GM23248 (cell line): Measurements from ENCODE around the gene CNTN4. TPM values are rescaled to one million over a fixed set of nuclear protein-coding genes. Genes with fewer than 3 reads are reported as not detected.

ENCODE experiments used
- DNase-seq: peaks from one replicate; pipeline ENCODE4 v3.0.0-alpha.2; 2015
- H2AFZ ChIP-seq: fragments of 200-600 bp; sonication (generic); 2 replicates; pipeline ENCODE4 v1.6.1; 2016; ENCODE audit warnings: antibody characterized with exemption
- H3F3A ChIP-seq: fragments of 200-600 bp; sonication (generic); 2 replicates; pipeline ENCODE4 v1.6.1; 2016; ENCODE audit warnings: mild to moderate bottlenecking, antibody characterized with exemption, mixed run types; ENCODE audit not compliant: insufficient read depth
- H3K27ac ChIP-seq: fragments of 200-600 bp; sonication (generic); 2 replicates; pipeline ENCODE4 v1.5.1; 2016; ENCODE audit warnings: mild to moderate bottlenecking
- H3K27me3 ChIP-seq: fragments of 200-600 bp; sonication (generic); replicated peaks from 2 replicates; pipeline ENCODE4 v1.6.1; 2016; ENCODE audit warnings: mild to moderate bottlenecking; ENCODE audit not compliant: insufficient read depth
- H3K36me3 ChIP-seq: fragments of 200-600 bp; sonication (generic); 2 replicates; pipeline ENCODE4 v1.6.1; 2016; ENCODE audit warnings: low read depth, mild to moderate bottlenecking
- H3K4me1 ChIP-seq: fragments of 200-600 bp; sonication (generic); 2 replicates; pipeline ENCODE4 v1.6.1; 2016; ENCODE audit warnings: mild to moderate bottlenecking; ENCODE audit not compliant: insufficient read depth
- H3K4me2 ChIP-seq: fragments of 200-600 bp; sonication (generic); one replicate; pipeline ENCODE4 v1.6.1; 2016; ENCODE audit warnings: mild to moderate bottlenecking; ENCODE audit not compliant: unreplicated experiment
- H3K4me3 ChIP-seq: fragments of 200-600 bp; sonication (generic); 2 replicates; pipeline ENCODE4 v1.5.1; 2016; ENCODE audit warnings: mild to moderate bottlenecking
- H3K79me2 ChIP-seq: fragments of 200-600 bp; sonication (generic); 2 replicates; pipeline ENCODE4 v1.6.1; 2016; ENCODE audit warnings: mild to moderate bottlenecking; ENCODE audit not compliant: insufficient read depth
- H3K9ac ChIP-seq: fragments of 200-600 bp; sonication (generic); 2 replicates; pipeline ENCODE4 v1.6.1; 2016; ENCODE audit warnings: mild to moderate bottlenecking
- H3K9me2 ChIP-seq: fragments of 200-600 bp; sonication (generic); 2 replicates; pipeline ENCODE4 v1.6.1; 2016; ENCODE audit warnings: mixed run types, mild to moderate bottlenecking, moderate library complexity; ENCODE audit not compliant: insufficient read depth
- H3K9me3 ChIP-seq: fragments of 200-600 bp; sonication (generic); one replicate; pipeline ENCODE4 v1.6.1; 2017; ENCODE audit warnings: low read depth
- H4K20me1 ChIP-seq: fragments of 200-600 bp; sonication (generic); 2 replicates; pipeline ENCODE4 v1.6.0; 2016; ENCODE audit not compliant: insufficient read depth
- EZH2 ChIP-seq: fragments of 200-600 bp; sonication (generic); IDR thresholded peaks from 2 replicates; pipeline ENCODE4 v1.6.1; 2018; ENCODE audit warnings: antibody characterized with exemption, mild to moderate bottlenecking; ENCODE audit not compliant: insufficient read depth, poor library complexity, severe bottlenecking
- EZH2phosphoT487 ChIP-seq: fragments of 200-600 bp; sonication (generic); IDR thresholded peaks from 2 replicates; pipeline ENCODE4 v1.6.1; 2018; ENCODE audit warnings: antibody characterized with exemption, moderate library complexity, mild to moderate bottlenecking, low read depth; ENCODE audit not compliant: insufficient read depth
- WGBS, 2 experiments: methylation state at CpG; one replicate each; pipeline ENCODE4 v1.1.6; 2015 to 2017; ENCODE audit warnings: low lambda C conversion rate in 2 of 2, low coverage in 1 of 2; ENCODE audit errors: missing lambda C conversion rate in 2 of 2; 5-methylcytosine and 5-hydroxymethylcytosine counted together
- in situ Hi-C: fragments of 300-500 bp; cut with MboI; formaldehyde crosslinking; loops from 2 replicates; pipeline ENCODE4 v1.15.0; 2020
- polyA plus RNA-seq: library from polyadenylated mRNA; unstranded; fragments of >200 nt; fragmentation: Nextera tagmentation; extraction: Ambion mirVana; gene quantifications from 2 replicates; pipeline ENCODE4 v1.2.1, GENCODE V29; 2016
- total RNA-seq: library from RNA; depleted of rRNA; stranded (reverse); fragments of >200 nt; shearing (Covaris generic); gene quantifications from 2 replicates; pipeline ENCODE4 v1.2.3, GENCODE V29; 2014

The CNTN4 gene
- total and polyA plus RNA-seq, 2 experiments from 2014 or later, result not detected

GRCh38 chr3:2839876-2840275, 741.2 kb downstream of the CNTN4 start:
- Histone ChIP-seq H3F3A (no peaks in the 10 kb centered on the region), H3K27ac (no peak overlapping the region), H3K4me2 (no peak overlapping the region), H3K9ac (no peak overlapping the region), H3K9me3 (no peaks in the 10 kb centered on the region), H2AFZ (no peak overlapping the region), H3K4me1 (no peaks in the 10 kb centered on the region), H4K20me1 (no peaks in the 10 kb centered on the region), H3K79me2 (no peaks in the 10 kb centered on the region), H3K27me3 (no peaks in the 10 kb centered on the region), H3K9me2 (no peaks in the 10 kb centered on the region), H3K36me3 (no peaks in the 10 kb centered on the region), H3K4me3 (no peak overlapping the region)
- DNase-seq, result no peak
- TF ChIP-seq EZH2phosphoT487 (no peak), EZH2 (no peak)
- in situ Hi-C loops, result no loop called here
- 19 to 24% methylated on average over 3 of the region's 3 CpGs for WGBS, 2 experiments

- H3K36me3 ChIP-seq, result no peaks in the 10 kb centered on the region
- TF ChIP-seq EZH2 (no peak), EZH2phosphoT487 (no peak)
- no peak overlapping the region for H2AFZ ChIP-seq
- H3K9me3 ChIP-seq, result no peaks in the 10 kb centered on the region
- no peaks in the 10 kb centered on the region for H4K20me1 ChIP-seq
- WGBS, 2 experiments, result 8 to 13% methylated on average over 3 of the region's 3 CpGs
- no peaks in the 10 kb centered on the region for H3K79me2 ChIP-seq
- no peak overlapping the region for H3K4me2 ChIP-seq
- H3K4me1 ChIP-seq, result no peaks in the 10 kb centered on the region
- no peaks in the 10 kb centered on the region for H3F3A ChIP-seq
- in situ Hi-C loops, result no loop called here
- H3K9ac ChIP-seq, result no peak overlapping the region
- H3K27ac ChIP-seq, result no peak overlapping the region
- no peak for DNase-seq
- H3K4me3 ChIP-seq, result no peak overlapping the region
- no peaks in the 10 kb centered on the region for H3K27me3 ChIP-seq
- no peaks in the 10 kb centered on the region for H3K9me2 ChIP-seq
Measured at GRCh38 chr3:2847062-2847841, 748.6 kb downstream of the CNTN4 start.

GRCh38 chr3:2849092-2849491, 750.4 kb downstream of the CNTN4 start:
- no peaks in the 10 kb centered on the region for H3K27me3 ChIP-seq
- H3K9me2 ChIP-seq, result no peaks in the 10 kb centered on the region
- no peaks in the 10 kb centered on the region for H4K20me1 ChIP-seq
- H3K27ac ChIP-seq, result no peak overlapping the region
- H3K4me2 ChIP-seq, result no peak overlapping the region
- H3K36me3 ChIP-seq, result no peaks in the 10 kb centered on the region
- no peaks in the 10 kb centered on the region for H3K79me2 ChIP-seq
- H3K4me3 ChIP-seq, result no peak overlapping the region
- H3K4me1 ChIP-seq, result no peaks in the 10 kb centered on the region
- in situ Hi-C loops, result no loop called here
- no peak for DNase-seq
- TF ChIP-seq EZH2, result no peak
- TF ChIP-seq EZH2phosphoT487, result no peak
- no peak overlapping the region for H2AFZ ChIP-seq
- no peaks in the 10 kb centered on the region for H3F3A ChIP-seq
- no peaks in the 10 kb centered on the region for H3K9me3 ChIP-seq
- no peak overlapping the region for H3K9ac ChIP-seq

- in situ Hi-C loops, result no loop called here
- no peaks in the 10 kb centered on the region for H3K79me2 ChIP-seq
Measured at GRCh38 chr3:2850701-2851100, 752.0 kb downstream of the CNTN4 start.

GRCh38 chr3:2851361-2851760, 752.7 kb downstream of the CNTN4 start:
- no peaks in the 10 kb centered on the region for H4K20me1 ChIP-seq
- no peak overlapping the region for H3K4me2 ChIP-seq
- H3K9me3 ChIP-seq, result no peaks in the 10 kb centered on the region
- WGBS, 2 experiments, result 32 to 36% methylated on average over 3 of the region's 3 CpGs
- no peak overlapping the region for H3K9ac ChIP-seq
- H3K9me2 ChIP-seq, result no peaks in the 10 kb centered on the region
- TF ChIP-seq EZH2 (no peak), EZH2phosphoT487 (no peak)
- H2AFZ ChIP-seq, result no peak overlapping the region
- DNase-seq, result no peak
- no peak overlapping the region for H3K4me3 ChIP-seq
- H3K27me3 ChIP-seq, result no peaks in the 10 kb centered on the region
- in situ Hi-C loops, result no loop called here
- no peaks in the 10 kb centered on the region for H3F3A ChIP-seq
- no peaks in the 10 kb centered on the region for H3K79me2 ChIP-seq
- no peak overlapping the region for H3K27ac ChIP-seq
- no peaks in the 10 kb centered on the region for H3K4me1 ChIP-seq
- H3K36me3 ChIP-seq, result no peaks in the 10 kb centered on the region

More at GRCh38 chr3:2850701-2851100, 752.0 kb downstream of the CNTN4 start:
- H4K20me1 ChIP-seq, result no peaks in the 10 kb centered on the region
- WGBS, 2 experiments, result 40 to 44% methylated on average over 2 of the region's 2 CpGs
- H3K27ac ChIP-seq, result no peak overlapping the region
- no peaks in the 10 kb centered on the region for H3F3A ChIP-seq
- DNase-seq, result no peak
- H3K9ac ChIP-seq, result no peak overlapping the region
- no peak overlapping the region for H2AFZ ChIP-seq
- TF ChIP-seq EZH2 (no peak), EZH2phosphoT487 (no peak)
- H3K4me3 ChIP-seq, result no peak overlapping the region
- no peaks in the 10 kb centered on the region for H3K4me1 ChIP-seq
- H3K4me2 ChIP-seq, result no peak overlapping the region
- H3K36me3 ChIP-seq, result no peaks in the 10 kb centered on the region
- H3K27me3 ChIP-seq, result no peaks in the 10 kb centered on the region
- H3K9me2 ChIP-seq, result no peaks in the 10 kb centered on the region
- H3K9me3 ChIP-seq, result no peaks in the 10 kb centered on the region
